Hepatocyte (in vitro differentiated cells): ENCODE measurements around the gene PDE4D. TPM values are rescaled to one million over a fixed set of nuclear protein-coding genes. Genes with fewer than 3 reads are reported as not detected.

Experiments
- DNase-seq: peaks from one replicate; pipeline ENCODE4 v3.0.0-alpha.2; 2016; ENCODE audit warnings: low spot score
- H2AFZ ChIP-seq: fragments of 200-600 bp; sonication (generic); 2 replicates; pipeline ENCODE4 v1.6.0; 2016; ENCODE audit warnings: antibody characterized with exemption, mild to moderate bottlenecking
- H3K27ac ChIP-seq: fragments of 200-600 bp; sonication (generic); 2 replicates; pipeline ENCODE4 v1.5.1; 2016; ENCODE audit warnings: mild to moderate bottlenecking
- H3K27me3 ChIP-seq: fragments of 200-600 bp; sonication (generic); 2 replicates; pipeline ENCODE4 v1.6.1; 2016
- H3K36me3 ChIP-seq: fragments of 200-600 bp; sonication (generic); replicated peaks from 2 replicates; pipeline ENCODE4 v1.5.1; 2016; ENCODE audit warnings: low read depth; ENCODE audit not compliant: insufficient read depth
- H3K4me1 ChIP-seq: fragments of 200-600 bp; sonication (generic); 2 replicates; pipeline ENCODE4 v1.5.1; 2016; ENCODE audit warnings: mild to moderate bottlenecking, moderate library complexity; ENCODE audit not compliant: insufficient read depth
- H3K4me2 ChIP-seq: fragments of 200-600 bp; sonication (generic); 2 replicates; pipeline ENCODE4 v1.6.0; 2016
- H3K4me3 ChIP-seq: fragments of 200-600 bp; sonication (generic); 2 replicates; pipeline ENCODE4 v1.5.1; 2016; ENCODE audit warnings: mild to moderate bottlenecking
- H3K79me2 ChIP-seq: fragments of 200-600 bp; sonication (generic); 2 replicates; pipeline ENCODE4 v1.6.0; 2017; ENCODE audit warnings: mild to moderate bottlenecking
- H3K9me2 ChIP-seq: fragments of 200-600 bp; sonication (generic); replicated peaks from 2 replicates; pipeline ENCODE4 v1.6.0; 2017; ENCODE audit warnings: mild to moderate bottlenecking; ENCODE audit not compliant: insufficient read depth
- H3K9me3 ChIP-seq: fragments of 200-600 bp; sonication (generic); 2 replicates; pipeline ENCODE4 v1.5.1; 2016; ENCODE audit warnings: low read depth, mild to moderate bottlenecking
- H4K20me1 ChIP-seq: fragments of 200-600 bp; sonication (generic); 2 replicates; pipeline ENCODE4 v1.6.0; 2016; ENCODE audit warnings: mild to moderate bottlenecking; ENCODE audit not compliant: insufficient read depth, poor library complexity, severe bottlenecking
- EZH2 ChIP-seq: fragments of 200-600 bp; sonication (generic); IDR thresholded peaks from 2 replicates; pipeline ENCODE4 v1.6.1; 2016; ENCODE audit warnings: antibody characterized with exemption, mild to moderate bottlenecking, borderline replicate concordance
- EZH2phosphoT487 ChIP-seq: fragments of 200-600 bp; sonication (generic); IDR thresholded peaks from one replicate; pipeline ENCODE4 v1.6.1; 2018; ENCODE audit warnings: antibody characterized with exemption, mild to moderate bottlenecking, low read depth, moderate library complexity; ENCODE audit not compliant: unreplicated experiment, severe bottlenecking
- WGBS: methylation state at CpG from one replicate; pipeline ENCODE4 v1.1.6; 2016; ENCODE audit warnings: low lambda C conversion rate; ENCODE audit errors: missing lambda C conversion rate; 5-methylcytosine and 5-hydroxymethylcytosine counted together
- polyA plus RNA-seq: library from polyadenylated mRNA; unstranded; fragments of >200 nt; fragmentation: Nextera tagmentation; extraction: Ambion mirVana; gene quantifications from 2 replicates; pipeline ENCODE4 v1.2.1, GENCODE V29; 2016
- total RNA-seq: library from RNA; depleted of rRNA; stranded (reverse); fragments of >200 nt; gene quantifications from 2 replicates; pipeline ENCODE4 v1.2.3, GENCODE V29; 2014
- TF ChIP-seq, protein P1 (sequence below): fragments of 200-600 bp; sonication (generic); IDR thresholded peaks from 2 replicates; pipeline ENCODE4 v1.5.1; 2016; ENCODE audit warnings: antibody characterized with exemption, mild to moderate bottlenecking; ENCODE audit not compliant: poor library complexity

Gene PDE4D
- total and polyA plus RNA-seq, 2 experiments from 2014 or later = 14.5 to 45.2 TPM

DNA sequence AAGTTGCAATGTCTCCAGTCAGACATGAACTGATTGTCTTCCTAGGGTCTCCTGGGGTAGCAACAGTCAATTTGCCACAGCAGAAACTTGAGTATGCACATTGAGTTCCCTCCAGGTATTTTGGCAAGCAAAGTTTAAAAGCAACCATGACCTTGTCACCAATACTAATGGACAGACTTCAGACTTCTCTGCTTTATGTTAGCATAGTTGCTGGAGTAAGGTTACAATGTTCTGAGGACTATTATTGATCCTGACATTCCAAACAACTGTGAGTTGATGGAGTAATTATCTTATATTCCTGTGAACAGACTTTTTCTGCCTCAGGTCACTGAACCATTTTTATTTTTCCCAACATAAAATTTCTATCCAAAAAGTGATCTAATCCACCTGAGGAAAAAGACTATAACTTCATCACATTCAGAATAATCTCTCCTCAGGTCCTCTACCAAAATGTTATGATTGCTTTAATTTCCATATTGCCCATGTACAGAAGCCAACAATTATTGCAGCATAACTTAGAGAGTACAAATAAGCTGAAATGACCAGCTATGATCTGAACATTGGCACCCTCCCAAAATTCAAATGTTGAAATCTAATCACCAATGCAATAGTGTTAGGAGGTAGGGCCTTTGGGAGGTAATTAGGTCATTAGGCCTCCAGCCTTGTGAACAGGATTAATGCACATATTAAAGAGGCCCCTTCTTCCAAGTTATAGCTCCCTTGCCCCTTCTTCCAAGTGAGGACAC is 228.3 kb downstream of the PDE4D start:
- Histone ChIP-seq H3K36me3 (no peaks in the 10 kb centered on the region), H2AFZ (no peak overlapping the region), H3K4me3 (no peak overlapping the region), H3K4me1 (peaks cover 8% of the 10 kb centered on the region), H3K79me2 (no peaks in the 10 kb centered on the region), H3K4me2 (no peak overlapping the region), H4K20me1 (no peaks in the 10 kb centered on the region), H3K9me2 (no peaks in the 10 kb centered on the region), H3K27me3 (no peaks in the 10 kb centered on the region), H3K9me3 (no peaks in the 10 kb centered on the region), H3K27ac (no peak overlapping the region)
- DNase-seq = no peak
- TF ChIP-seq, protein P1, sequence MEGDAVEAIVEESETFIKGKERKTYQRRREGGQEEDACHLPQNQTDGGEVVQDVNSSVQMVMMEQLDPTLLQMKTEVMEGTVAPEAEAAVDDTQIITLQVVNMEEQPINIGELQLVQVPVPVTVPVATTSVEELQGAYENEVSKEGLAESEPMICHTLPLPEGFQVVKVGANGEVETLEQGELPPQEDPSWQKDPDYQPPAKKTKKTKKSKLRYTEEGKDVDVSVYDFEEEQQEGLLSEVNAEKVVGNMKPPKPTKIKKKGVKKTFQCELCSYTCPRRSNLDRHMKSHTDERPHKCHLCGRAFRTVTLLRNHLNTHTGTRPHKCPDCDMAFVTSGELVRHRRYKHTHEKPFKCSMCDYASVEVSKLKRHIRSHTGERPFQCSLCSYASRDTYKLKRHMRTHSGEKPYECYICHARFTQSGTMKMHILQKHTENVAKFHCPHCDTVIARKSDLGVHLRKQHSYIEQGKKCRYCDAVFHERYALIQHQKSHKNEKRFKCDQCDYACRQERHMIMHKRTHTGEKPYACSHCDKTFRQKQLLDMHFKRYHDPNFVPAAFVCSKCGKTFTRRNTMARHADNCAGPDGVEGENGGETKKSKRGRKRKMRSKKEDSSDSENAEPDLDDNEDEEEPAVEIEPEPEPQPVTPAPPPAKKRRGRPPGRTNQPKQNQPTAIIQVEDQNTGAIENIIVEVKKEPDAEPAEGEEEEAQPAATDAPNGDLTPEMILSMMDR = no peak
- no peak for TF ChIP-seq EZH2
- no peak for TF ChIP-seq EZH2phosphoT487

- peak overlapping the region; percentile 54 for H3K27ac ChIP-seq
Measured at GRCh38 chr5:59661954-59662615, 231.4 kb downstream of the PDE4D start.

GRCh38 chr5:59661311-59661710 is 232.2 kb downstream of the PDE4D start:
- H3K4me2 ChIP-seq = no peak overlapping the region
- no peak overlapping the region for H2AFZ ChIP-seq
- peaks cover 8% of the 10 kb centered on the region for H3K4me1 ChIP-seq
- H3K9me3 ChIP-seq = no peaks in the 10 kb centered on the region
- no peaks in the 10 kb centered on the region for H3K27me3 ChIP-seq
- TF ChIP-seq EZH2 (no peak), EZH2phosphoT487 (no peak)
- TF ChIP-seq, protein P1 = no peak
- no peaks in the 10 kb centered on the region for H3K36me3 ChIP-seq
- H3K79me2 ChIP-seq = no peaks in the 10 kb centered on the region
- H3K4me3 ChIP-seq = no peak overlapping the region
- H3K27ac ChIP-seq = peak overlapping the region; percentile 54
- WGBS = 96% methylated on average over 1 of the region's 1 CpG
- no peaks in the 10 kb centered on the region for H4K20me1 ChIP-seq
- H3K9me2 ChIP-seq = no peaks in the 10 kb centered on the region
- DNase-seq = no peak

More at GRCh38 chr5:59661954-59662615, 231.4 kb downstream of the PDE4D start:
- no peak for DNase-seq
- Histone ChIP-seq H3K9me3 (no peaks in the 10 kb centered on the region), H3K36me3 (no peaks in the 10 kb centered on the region), H3K4me1 (peaks cover 8% of the 10 kb centered on the region), H3K9me2 (no peaks in the 10 kb centered on the region), H2AFZ (no peak overlapping the region), H4K20me1 (no peaks in the 10 kb centered on the region), H3K4me2 (peak overlapping the region; percentile 56), H3K27me3 (no peaks in the 10 kb centered on the region), H3K79me2 (no peaks in the 10 kb centered on the region), H3K4me3 (no peak overlapping the region)
- TF ChIP-seq, protein P1 = no peak
- no peak for TF ChIP-seq EZH2
- TF ChIP-seq EZH2phosphoT487 = no peak
- WGBS = 32% methylated on average over 4 of the region's 4 CpGs
